ENCODE results near the gene IL22RA2.

Gene IL22RA2

GRCh38 chr6:137099689-137100403 lies 73.6 kb downstream of the IL22RA2 start:
- TF ChIP-seq CTCF (IDR thresholded peaks at IDR 0.05; ENCODE audit: low read depth, low read length, missing control alignments) = no peak
- no peak for DNase-seq
- no peaks in the 10 kb centered on the region for H3K27me3 ChIP-seq (replicated peaks)
- no peaks in the 10 kb centered on the region for H3K36me3 ChIP-seq (replicated peaks)
- H3K27ac ChIP-seq = no peak overlapping the region
- in situ Hi-C loops (cut with HindIII; ENCODE audit: low pct_ligation_motif_present, low sequenced_read_pairs) = no loop called here
- H3K4me3 ChIP-seq (ENCODE audit: low read depth, low read length) = no peak overlapping the region

GRCh38 chr6:137097526-137097925 lies 75.9 kb downstream of the IL22RA2 start:
- H3K36me3 ChIP-seq (replicated peaks) = no peaks in the 10 kb centered on the region
- H3K4me3 ChIP-seq (ENCODE audit: low read depth, low read length) = no peak overlapping the region
- H3K27me3 ChIP-seq (replicated peaks) = no peaks in the 10 kb centered on the region
- TF ChIP-seq CTCF (IDR thresholded peaks at IDR 0.05; ENCODE audit: low read depth, low read length, missing control alignments) = no peak
- DNase-seq = no peak
- in situ Hi-C loops (cut with HindIII; ENCODE audit: low pct_ligation_motif_present, low sequenced_read_pairs) = no loop called here
- H3K27ac ChIP-seq = no peak overlapping the region

- no peak for DNase-seq
- Histone ChIP-seq H3K27me3 (replicated peaks) (no peaks in the 10 kb centered on the region), H3K4me3 (ENCODE audit: low read depth, low read length) (no peak overlapping the region), H3K27ac (no peak overlapping the region), H3K36me3 (replicated peaks) (no peaks in the 10 kb centered on the region)
- in situ Hi-C loops (cut with HindIII; ENCODE audit: low pct_ligation_motif_present, low sequenced_read_pairs) = no loop called here
- no peak for TF ChIP-seq CTCF (IDR thresholded peaks at IDR 0.05; ENCODE audit: low read depth, low read length, missing control alignments)
Measured at GRCh38 chr6:137097057-137097456, 76.4 kb downstream of the IL22RA2 start.

GRCh38 chr6:137095651-137096238 lies 77.7 kb downstream of the IL22RA2 start:
- TF ChIP-seq CTCF (IDR thresholded peaks at IDR 0.05; ENCODE audit: low read depth, low read length, missing control alignments) = no peak

GRCh38 chr6:137095093-137095492 lies 78.4 kb downstream of the IL22RA2 start:
- Histone ChIP-seq H3K4me3 (ENCODE audit: low read depth, low read length) (no peak overlapping the region), H3K36me3 (replicated peaks) (no peaks in the 10 kb centered on the region), H3K27ac (no peak overlapping the region), H3K27me3 (replicated peaks) (no peaks in the 10 kb centered on the region)
- TF ChIP-seq CTCF (IDR thresholded peaks at IDR 0.05; ENCODE audit: low read depth, low read length, missing control alignments) = no peak
- no peak for DNase-seq
- in situ Hi-C loops (cut with HindIII; ENCODE audit: low pct_ligation_motif_present, low sequenced_read_pairs) = no loop called here

More at GRCh38 chr6:137095651-137096238, 77.7 kb downstream of the IL22RA2 start:
- Histone ChIP-seq H3K4me3 (ENCODE audit: low read depth, low read length) (no peak overlapping the region), H3K36me3 (replicated peaks) (no peaks in the 10 kb centered on the region), H3K27me3 (replicated peaks) (no peaks in the 10 kb centered on the region), H3K27ac (no peak overlapping the region)
- DNase-seq = no peak
- in situ Hi-C loops (cut with HindIII; ENCODE audit: low pct_ligation_motif_present, low sequenced_read_pairs) = no loop called here
